Endothelial cell of umbilical vein (primary cell): ENCODE data around the gene ZNF91.

Source experiments
- EZH2 ChIP-seq: IDR thresholded peaks from 2 replicates; pipeline ENCODE4 v1.6.1; 2012; ENCODE audit warnings: borderline replicate concordance, low read depth, mild to moderate bottlenecking, moderate library complexity, low read length, inconsistent platforms; ENCODE audit not compliant: severe bottlenecking
- GATA2 ChIP-seq: IDR thresholded peaks from 2 replicates; pipeline ENCODE4 v1.7.0; 2011; ENCODE audit warnings: low read depth, mild to moderate bottlenecking, moderate library complexity, mixed read lengths, low read length; ENCODE audit not compliant: insufficient read length, insufficient read depth
- JUN ChIP-seq: IDR thresholded peaks from 2 replicates; pipeline ENCODE4 v1.6.1; 2011; ENCODE audit warnings: borderline replicate concordance, low read depth; ENCODE audit not compliant: insufficient read length, insufficient read depth
- MYC ChIP-seq: IDR thresholded peaks from one replicate; pipeline ENCODE4 v1.6.1; 2011; ENCODE audit warnings: mild to moderate bottlenecking, low read depth, low read length
- POLR2A ChIP-seq: IDR thresholded peaks from 2 replicates; pipeline ENCODE4 v1.6.1; 2012; ENCODE audit warnings: low read depth, mild to moderate bottlenecking, control low read depth, low read length
- POLR2AphosphoS5 ChIP-seq: IDR thresholded peaks from 2 replicates; pipeline ENCODE4 v1.6.1; 2012; ENCODE audit warnings: low read depth, mild to moderate bottlenecking, control low read depth, low read length, moderate library complexity; ENCODE audit not compliant: insufficient read depth
- TF ChIP-seq, protein P1 (sequence below), 2 donors: IDR thresholded peaks; 1 replicate in 1 of 2; 2 replicates in 1 of 2; pipeline ENCODE4 v1.5.1; 2011; ENCODE audit warnings: low read length in 2 of 2, mild to moderate bottlenecking in 2 of 2, moderate library complexity in 2 of 2, control low read depth in 1 of 2, inconsistent platforms in 1 of 2, low read depth in 1 of 2; ENCODE audit not compliant: insufficient read depth in 1 of 2; ENCODE audit errors: extremely low read depth in 1 of 2
- TF ChIP-seq, protein P2 (sequence below): IDR thresholded peaks from 2 replicates; pipeline ENCODE4 v1.6.1; 2011; ENCODE audit not compliant: insufficient read depth, insufficient read length

DNA sequence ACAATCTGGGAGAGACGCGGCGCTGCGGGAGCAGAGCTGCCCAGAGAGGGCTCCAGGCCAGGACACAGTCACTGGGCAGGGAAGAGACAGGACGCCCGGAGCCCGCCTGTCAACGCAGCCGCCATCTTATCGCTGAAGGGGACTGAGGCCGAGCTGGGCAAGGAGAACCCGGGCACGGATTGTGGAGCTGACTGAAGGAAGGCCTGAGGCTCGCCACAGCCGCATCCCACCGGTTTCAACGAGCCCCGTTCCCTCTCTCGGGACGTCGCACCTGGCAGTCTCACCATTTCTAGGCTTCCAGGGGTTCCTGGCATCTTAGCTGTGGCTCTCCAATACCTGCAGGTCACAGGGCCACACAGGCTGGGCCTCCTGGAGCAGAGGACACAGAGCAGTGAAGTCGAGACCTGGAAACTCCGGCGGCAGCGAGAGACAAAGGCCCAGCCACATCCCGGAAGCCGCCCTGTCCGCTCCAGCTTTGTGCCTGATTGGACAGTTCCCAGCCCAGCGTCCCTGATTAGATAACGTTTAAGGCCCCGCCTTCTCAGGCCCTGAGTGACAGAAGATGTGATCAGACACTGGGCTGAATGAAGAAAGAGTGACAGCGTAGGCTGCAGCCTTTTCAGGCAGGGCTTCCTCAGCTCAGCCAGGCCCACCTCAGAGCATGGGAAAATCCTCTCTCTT, at the start of gene ZNF91:
- TF ChIP-seq, protein P1, sequence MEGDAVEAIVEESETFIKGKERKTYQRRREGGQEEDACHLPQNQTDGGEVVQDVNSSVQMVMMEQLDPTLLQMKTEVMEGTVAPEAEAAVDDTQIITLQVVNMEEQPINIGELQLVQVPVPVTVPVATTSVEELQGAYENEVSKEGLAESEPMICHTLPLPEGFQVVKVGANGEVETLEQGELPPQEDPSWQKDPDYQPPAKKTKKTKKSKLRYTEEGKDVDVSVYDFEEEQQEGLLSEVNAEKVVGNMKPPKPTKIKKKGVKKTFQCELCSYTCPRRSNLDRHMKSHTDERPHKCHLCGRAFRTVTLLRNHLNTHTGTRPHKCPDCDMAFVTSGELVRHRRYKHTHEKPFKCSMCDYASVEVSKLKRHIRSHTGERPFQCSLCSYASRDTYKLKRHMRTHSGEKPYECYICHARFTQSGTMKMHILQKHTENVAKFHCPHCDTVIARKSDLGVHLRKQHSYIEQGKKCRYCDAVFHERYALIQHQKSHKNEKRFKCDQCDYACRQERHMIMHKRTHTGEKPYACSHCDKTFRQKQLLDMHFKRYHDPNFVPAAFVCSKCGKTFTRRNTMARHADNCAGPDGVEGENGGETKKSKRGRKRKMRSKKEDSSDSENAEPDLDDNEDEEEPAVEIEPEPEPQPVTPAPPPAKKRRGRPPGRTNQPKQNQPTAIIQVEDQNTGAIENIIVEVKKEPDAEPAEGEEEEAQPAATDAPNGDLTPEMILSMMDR (IDR thresholded peaks at IDR 0.05; ENCODE audit: extremely low read depth in 1 of 2, insufficient read depth in 1 of 2, low read depth in 1 of 2, low read length in 2 of 2): no peak
- TF ChIP-seq, protein P2, sequence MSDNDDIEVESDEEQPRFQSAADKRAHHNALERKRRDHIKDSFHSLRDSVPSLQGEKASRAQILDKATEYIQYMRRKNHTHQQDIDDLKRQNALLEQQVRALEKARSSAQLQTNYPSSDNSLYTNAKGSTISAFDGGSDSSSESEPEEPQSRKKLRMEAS: no peak
- TF ChIP-seq POLR2A: peak; percentile 83
- no peak for TF ChIP-seq JUN
- TF ChIP-seq POLR2AphosphoS5: peak; percentile 83
- no peak for TF ChIP-seq MYC
- TF ChIP-seq EZH2: no peak
- TF ChIP-seq GATA2: no peak
